NCI-H526 treated with DMSO at 0.1 percent for 48 hours (cell line): ENCODE data around the gene SMAP2.

Experiments used
- DNase-seq: peaks from one replicate; lab custom pipeline; 2025; lab: John Stamatoyannopoulos, UW

The SMAP2 gene

GRCh38 chr1:40390857-40391256 is 17.3 kb downstream of the SMAP2 start:
- DNase-seq = no peak

GRCh38 chr1:40391688-40392145 is 18.2 kb downstream of the SMAP2 start:
- DNase-seq = no peak

GRCh38 chr1:40392221-40392620 is 18.7 kb downstream of the SMAP2 start:
- no peak for DNase-seq

- DNase-seq = no peak
Observed at GRCh38 chr1:40393173-40393572, 19.6 kb downstream of the SMAP2 start.

GRCh38 chr1:40394491-40395172 is 21.1 kb downstream of the SMAP2 start:
- no peak for DNase-seq

- no peak for DNase-seq
Observed at GRCh38 chr1:40395190-40396175, 22.0 kb downstream of the SMAP2 start.

- DNase-seq = no peak
Observed at GRCh38 chr1:40396420-40396819, 22.9 kb downstream of the SMAP2 start.

GRCh38 chr1:40397258-40397657 is 23.7 kb downstream of the SMAP2 start:
- DNase-seq = no peak

GRCh38 chr1:40399984-40400704 is 26.6 kb downstream of the SMAP2 start:
- no peak for DNase-seq

- DNase-seq = no peak
Observed at GRCh38 chr1:40401473-40402201, 28.1 kb downstream of the SMAP2 start.

- peak; percentile 74 for DNase-seq
Observed at GRCh38 chr1:40404670-40405462, 31.3 kb downstream of the SMAP2 start.

GRCh38 chr1:40405812-40406211 is 32.3 kb downstream of the SMAP2 start:
- no peak for DNase-seq

GRCh38 chr1:40407453-40407852 is 33.9 kb downstream of the SMAP2 start:
- no peak for DNase-seq

GRCh38 chr1:40409467-40409866 is 35.9 kb downstream of the SMAP2 start:
- no peak for DNase-seq

GRCh38 chr1:40411294-40411693 is 37.8 kb downstream of the SMAP2 start:
- no peak for DNase-seq

- DNase-seq = no peak
Observed at GRCh38 chr1:40411843-40412242, 38.3 kb downstream of the SMAP2 start.

GRCh38 chr1:40413527-40414252 is 40.2 kb downstream of the SMAP2 start:
- DNase-seq = no peak

GRCh38 chr1:40414331-40414730 is 40.8 kb downstream of the SMAP2 start:
- DNase-seq = no peak

- no peak for DNase-seq
Observed at GRCh38 chr1:40416709-40417108, 43.2 kb downstream of the SMAP2 start.
